GM19099 (cell line): Measurements from ENCODE around the gene KIF1A.

Source experiments
- POLR2A ChIP-seq: IDR thresholded peaks from 3 replicates; pipeline ENCODE4 v1.6.1; 2011; ENCODE audit warnings: low read depth; ENCODE audit not compliant: insufficient read length; ENCODE audit errors: extremely low read depth

The KIF1A gene

GRCh38 chr2:240664622-240665021 is 155.4 kb downstream of the KIF1A start:
- TF ChIP-seq POLR2A, result no peak
